HuH-7.5 (cell line): ENCODE results near the gene TNNT2.

Experiments
- DNase-seq: peaks from one replicate; pipeline ENCODE4 v3.0.0; 2011; ENCODE audit warnings: low spot score

The TNNT2 gene

DNA sequence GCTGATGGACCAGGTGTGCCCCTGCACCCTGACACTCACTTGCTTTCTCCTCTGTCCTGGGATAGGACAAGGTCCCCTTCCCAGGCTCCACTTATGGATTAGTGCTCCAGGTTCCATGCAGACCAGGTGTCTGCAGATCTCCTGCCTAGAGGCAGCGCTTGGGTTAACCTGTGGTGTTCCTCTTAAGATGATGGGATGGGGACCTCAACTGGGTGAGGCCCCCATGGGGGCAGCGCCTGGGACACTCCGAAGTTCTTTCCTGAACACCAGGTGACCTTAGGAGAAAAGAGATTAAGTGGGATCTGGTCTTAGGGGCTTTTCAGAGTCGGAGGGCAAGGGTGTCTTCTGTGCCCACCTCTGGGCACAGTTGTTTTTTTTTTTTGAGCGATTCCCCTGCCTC, 21.2 kb downstream of the TNNT2 start:
- no peak for DNase-seq

DNA sequence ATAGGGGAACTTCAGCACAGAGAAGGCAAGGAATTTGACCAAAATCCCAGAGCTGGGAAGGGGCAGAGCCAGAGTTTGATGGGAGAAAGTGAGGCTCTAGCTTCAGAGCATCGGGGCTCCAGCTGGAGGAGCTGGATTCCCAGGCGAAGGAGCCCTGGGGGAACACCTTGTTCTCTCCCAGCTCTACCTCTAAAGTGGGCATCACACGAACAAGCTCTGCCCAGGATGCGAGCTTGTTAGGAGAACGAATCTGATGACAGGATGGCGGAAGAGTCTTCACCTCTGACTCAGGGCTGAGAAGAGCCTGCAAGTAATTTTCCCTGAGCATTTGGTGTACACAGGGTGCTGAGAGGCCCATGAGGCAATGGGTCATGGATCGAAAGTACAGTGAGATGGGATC, 22.0 kb downstream of the TNNT2 start:
- DNase-seq: no peak

DNA sequence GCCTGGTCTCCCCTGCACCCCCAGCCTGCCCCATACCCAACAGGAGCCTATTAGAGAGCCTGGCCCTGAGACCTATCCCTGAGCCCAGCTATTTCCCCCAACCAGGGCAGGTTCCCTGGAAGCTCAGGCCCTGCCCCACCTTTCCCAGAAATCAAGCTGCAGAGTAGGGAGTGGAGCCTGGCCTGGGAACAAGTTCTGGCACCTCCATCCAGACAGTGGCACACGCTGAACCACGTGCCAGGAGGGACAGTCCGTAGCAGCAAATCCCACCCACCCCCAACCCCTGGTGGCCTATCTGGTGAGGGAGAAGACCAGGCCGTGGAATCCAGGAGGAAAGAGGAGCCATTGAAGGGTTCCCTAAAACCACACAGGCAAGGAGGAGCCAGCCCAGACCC, 22.6 kb downstream of the TNNT2 start:
- DNase-seq: no peak

DNA sequence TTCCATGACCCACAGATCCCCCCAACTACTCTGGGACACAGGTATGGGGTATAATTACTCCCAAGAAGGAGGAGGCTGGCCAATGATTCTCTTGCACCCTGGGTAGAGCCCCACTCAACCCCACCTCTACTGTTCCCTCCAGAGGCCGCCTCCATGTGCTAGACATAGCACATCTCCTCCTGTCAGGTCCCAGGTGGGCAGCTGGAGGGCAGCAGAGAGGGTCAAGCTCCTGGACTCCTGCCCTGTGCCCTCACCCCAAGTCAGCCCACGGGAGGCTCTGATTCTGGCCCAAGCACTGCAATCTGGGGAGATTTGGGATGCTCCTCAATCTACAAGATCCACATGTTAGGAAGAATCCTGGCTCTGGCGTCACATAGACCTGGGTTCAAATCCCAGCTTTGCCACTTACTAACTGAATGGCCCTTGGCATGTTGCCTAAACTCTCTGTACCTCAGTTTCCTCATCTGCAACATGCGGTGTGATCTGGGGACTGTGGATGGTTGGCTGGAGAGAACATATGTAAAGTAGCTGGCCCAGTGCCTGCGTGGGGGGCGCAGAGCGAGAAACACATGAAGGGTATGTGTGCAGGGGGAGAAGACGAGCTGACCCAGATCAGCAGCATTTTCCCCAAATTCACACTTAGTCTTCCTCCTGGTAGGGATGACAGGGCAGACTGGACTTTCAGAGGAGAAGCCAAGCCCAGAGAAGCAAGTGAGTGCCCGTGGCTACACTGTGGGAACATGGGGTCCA, 23.2 kb downstream of the TNNT2 start:
- no peak for DNase-seq

DNA sequence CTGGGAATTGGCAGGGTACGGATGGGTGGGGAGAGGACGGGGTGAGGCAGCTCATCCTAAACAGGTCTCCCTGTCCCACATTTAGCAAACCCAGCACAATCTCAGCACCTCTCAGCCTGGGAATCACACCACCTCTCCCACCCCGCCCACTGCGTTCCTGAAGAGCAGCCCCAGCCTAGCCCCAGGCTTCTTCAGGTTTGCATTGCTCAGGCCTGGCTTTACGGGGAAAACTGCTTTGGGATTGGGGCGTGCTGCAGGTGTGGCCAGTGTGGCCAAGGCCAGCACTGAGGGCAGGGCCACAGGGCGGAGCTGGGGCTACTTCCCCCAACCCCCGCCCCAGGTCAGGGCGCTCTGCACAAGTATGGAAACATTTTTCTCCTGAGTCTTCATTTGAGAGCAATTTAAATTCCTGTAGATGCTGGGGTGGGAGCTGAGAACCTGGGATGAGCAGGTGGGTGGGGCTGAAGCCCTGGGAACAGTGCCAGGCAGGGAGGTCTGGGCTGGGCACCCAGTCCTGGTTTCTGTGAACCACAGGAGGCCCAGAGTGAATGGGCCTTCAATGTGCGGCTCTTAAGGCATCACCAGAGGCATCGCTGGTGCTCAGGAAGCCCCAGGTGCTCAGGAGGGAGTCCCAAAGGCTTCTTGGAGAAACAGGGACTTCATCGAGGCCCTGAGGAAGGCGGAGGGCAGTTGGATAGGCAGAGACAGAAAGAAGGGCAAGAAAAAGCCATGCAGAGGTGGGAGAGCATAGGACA, 24.1 kb downstream of the TNNT2 start:
- no peak for DNase-seq

DNA sequence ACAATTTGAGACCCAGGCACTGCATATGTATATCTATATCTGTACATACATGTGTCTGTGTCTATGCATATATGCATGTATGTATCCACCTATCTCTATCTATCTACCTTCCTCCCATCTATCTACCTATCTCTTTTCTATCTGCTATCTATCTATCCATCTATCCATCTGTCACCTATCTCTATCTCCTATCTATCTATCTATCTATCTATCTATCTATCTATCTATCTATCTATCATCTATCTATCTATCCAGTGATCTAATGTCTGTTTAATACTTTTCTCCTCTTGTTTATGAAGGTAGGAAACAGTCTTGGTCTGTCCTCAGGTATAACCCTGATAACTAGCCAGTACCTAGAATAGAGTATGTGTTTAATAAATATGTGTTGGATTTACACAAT, 25.9 kb downstream of the TNNT2 start:
- no peak for DNase-seq

DNA sequence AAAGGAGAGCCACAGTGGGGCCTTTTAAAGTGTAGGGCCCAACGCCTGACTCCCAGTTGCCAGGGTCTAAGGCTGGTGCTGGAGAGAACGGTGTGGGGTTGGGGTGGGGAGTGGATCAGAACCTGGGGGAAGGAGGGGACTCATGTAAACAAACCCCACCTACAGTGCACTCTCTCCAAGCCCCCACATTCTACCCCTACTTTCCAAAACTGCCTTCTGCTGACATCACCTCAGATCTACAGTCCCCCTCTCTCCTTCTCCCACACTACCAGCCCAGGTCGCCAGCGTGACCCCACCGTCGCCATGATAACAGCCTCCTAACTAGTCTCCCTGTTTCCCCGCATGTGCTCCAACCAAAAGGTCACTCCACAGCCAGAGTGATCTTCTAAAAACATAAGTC, 26.6 kb downstream of the TNNT2 start:
- DNase-seq: no peak

DNA sequence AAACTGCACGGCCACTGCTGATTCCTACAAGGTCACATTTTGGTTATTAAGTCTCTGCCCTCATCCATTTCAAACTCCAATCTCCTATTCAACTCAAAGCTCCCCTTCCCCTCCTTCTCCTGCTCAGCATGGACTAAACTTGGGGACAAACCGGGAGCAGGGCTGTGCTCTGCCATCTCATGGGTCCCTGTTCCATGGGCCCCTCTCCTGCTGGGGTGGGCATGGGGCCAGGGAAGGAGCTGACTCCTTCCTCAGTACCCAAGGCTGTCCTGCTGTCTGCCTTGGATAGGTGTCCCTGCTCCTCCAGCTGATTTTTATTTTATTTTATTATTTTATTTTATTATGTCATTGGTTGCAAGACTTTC, 27.1 kb downstream of the TNNT2 start:
- no peak for DNase-seq

DNA sequence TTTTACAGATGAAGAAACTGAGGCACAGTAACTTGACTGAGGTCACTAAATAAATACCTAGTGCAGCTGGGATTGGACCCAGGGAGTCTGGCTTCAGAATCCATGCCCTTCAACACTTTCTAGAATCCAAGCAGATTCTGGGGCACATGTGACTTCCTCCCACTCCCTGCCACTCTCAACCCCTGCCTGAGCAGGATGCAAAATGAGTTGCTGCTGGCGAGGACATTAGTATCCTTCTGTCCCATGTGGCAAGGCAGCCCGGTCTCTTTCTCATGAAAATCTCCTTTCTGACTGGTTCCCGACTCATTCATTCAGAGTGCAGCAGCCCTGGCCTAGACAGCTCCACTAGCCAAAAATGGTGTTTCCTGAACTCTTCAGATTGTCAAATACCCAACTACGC, 28.4 kb downstream of the TNNT2 start:
- no peak for DNase-seq

DNA sequence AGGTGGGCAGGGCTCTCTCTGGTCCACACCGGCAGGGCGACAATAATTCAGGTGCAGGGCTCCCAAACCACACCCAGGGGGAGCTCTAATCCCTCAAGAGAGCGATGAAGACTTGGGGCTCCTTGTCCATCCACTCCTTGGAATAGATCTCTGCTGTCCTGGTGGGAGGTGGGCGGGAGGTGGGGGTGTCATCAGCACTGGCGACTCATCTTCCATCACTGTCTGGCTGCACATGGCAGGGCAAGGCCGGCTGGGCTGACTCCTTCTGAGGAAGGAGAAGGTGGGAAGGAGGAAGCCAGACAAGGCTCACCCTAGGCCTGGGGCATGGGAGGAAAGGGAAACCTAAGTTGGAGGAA, 29.3 kb downstream of the TNNT2 start:
- DNase-seq: peak; percentile 65

DNA sequence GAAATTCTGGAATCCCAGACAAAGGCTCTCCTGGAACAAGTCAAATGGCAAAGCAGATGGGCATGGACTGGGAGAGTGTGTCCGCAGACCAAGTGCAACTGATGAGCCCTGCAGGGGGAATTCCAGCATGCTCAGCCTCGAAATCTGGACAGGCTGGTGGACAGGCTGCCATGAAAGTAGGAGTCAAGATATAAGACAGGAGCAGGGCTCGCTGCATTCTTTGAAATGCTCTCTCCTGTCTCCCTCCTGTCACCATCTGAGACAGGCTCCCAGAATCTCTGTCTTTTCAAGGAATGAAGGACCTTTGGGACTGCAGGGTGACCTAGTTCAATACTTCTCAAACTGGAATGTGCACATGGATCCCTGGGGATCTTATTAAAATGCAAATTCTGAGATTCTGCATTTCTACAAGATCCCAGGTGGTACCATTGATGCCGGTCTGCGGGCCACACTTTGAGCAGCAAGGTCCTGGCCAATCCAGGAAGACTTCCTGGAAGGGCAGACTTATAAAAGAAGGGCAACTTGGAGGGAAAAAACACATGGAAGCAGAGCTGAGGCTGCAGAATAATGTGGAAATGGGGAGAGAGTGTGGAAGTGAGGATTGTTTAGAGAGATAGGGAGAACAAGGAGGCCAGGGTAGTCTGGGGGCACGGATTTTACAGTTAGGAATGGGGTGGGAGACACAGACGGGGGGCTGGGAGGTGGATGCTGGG, 29.8 kb downstream of the TNNT2 start:
- DNase-seq: no peak

DNA sequence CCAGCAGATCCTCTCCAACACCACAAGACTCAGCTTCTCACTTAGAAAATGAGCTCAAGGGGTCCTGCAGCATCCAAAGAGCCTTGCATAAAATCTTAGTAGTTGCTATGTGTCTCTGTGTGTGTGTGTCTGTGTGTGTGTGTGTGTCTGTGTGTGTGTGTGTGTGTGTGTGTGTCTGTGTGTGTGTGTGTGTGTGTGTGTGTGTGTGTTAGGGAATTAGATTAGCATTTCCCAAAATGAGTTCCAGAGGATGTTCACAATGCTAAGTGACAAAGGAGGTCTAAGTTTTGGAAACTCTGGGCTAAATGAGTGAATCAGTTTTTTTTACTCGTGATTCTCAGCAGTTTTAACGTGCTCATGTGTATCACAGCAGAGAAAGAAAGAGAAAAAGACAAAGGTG, 30.5 kb downstream of the TNNT2 start:
- no peak for DNase-seq

DNA sequence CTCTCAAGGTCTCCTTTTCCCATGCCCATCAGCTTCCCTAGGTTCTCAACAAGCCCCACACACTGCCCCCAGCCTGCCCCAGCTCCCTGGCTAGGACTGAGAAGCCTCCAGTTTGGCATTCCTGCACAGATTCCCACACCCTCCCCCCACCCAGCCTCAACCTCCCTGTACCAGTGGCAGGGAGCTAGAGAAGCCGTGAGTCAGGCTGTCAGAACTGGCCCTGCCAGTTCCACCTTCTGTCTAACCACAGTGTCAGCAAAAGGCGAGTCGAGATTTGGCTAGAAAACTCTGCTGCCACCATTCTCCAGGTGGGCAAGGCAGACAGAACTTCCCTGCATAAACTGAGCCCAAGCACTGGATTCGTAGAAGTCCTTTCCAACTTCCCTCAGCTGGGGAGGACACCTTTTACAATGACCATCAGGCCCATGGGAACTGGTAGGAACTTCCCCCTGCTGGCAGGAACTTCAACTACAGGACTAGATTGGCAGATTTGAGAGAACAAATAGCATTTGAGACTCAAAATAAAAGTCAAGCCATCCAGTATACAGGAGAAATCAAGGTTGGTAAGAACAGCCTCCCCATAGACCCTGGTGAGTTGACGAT, 31.0 kb downstream of the TNNT2 start:
- peak; percentile 49 for DNase-seq

DNA sequence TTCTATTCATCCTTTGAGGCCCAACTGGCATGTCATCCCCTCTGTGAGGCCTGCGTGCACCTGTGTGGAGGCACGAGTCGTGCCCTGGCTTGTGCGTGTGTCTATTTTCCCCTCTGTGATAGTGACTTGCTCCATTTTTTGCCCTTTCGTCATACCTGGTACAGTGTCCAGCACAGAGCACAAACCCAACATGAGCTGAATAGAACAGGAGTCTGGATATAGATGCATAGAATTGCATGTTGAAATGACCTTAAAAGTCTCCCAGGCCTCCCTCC, 32.5 kb downstream of the TNNT2 start:
- no peak for DNase-seq

DNA sequence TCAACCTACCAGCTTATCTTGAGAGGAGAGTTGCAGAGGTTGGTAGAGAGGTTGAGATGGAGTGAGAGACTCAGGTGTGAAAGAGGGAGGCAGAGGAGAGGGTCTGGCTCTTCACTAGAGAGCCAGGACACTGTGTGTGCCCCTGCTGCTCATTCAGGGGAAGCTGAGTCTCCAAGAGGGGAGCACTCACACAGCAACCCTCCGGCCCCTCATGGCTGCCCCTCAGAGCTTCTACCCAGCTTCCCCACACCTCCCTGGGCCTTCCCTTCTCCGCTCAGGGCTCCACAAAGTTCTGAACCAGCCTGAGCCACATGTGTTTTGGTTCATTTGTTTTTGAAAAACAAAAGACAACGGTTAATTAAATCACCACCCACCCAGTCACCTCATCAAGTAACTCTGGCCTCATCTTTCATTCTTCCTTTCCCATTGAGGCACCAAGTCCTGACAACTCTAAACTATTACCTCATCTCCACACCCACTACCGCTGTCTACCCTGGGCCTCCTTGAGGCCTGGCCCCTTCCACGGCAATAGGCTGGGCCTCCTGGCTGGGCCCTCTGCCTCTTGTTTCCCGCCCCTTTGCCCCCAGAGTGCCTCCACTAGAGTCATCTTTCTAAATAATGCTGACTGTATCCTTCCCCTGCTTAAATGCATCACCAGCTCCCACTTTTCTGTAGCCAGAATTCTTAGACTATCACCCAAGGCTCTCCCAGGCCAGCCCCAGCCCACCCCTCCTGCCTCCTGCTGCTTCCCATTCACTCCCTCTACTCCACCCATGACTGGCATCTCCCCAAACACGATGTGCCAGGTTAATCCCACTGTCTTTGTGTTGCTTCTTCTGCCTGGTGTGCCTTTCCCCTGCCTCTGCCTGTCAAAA, 33.0 kb downstream of the TNNT2 start:
- no peak for DNase-seq

DNA sequence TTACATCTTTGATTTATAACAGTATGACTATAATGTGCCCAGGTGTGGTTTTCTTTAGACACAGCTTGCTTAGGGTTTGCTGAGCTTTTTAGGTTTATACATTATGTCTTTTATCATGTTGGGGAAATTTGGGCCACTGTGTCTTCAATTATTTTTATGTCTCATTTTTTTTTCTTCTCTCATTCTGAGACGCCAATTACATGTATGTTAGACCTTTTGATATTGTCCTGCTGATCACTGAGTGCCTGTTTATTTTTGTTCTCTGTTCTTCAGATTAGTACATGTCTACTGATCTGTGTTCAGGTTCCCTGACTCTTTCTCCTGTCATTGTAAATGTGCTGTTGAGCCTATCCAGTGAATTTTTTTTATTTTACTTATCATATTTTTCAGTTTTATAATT, 36.1 kb downstream of the TNNT2 start:
- no peak for DNase-seq

DNA sequence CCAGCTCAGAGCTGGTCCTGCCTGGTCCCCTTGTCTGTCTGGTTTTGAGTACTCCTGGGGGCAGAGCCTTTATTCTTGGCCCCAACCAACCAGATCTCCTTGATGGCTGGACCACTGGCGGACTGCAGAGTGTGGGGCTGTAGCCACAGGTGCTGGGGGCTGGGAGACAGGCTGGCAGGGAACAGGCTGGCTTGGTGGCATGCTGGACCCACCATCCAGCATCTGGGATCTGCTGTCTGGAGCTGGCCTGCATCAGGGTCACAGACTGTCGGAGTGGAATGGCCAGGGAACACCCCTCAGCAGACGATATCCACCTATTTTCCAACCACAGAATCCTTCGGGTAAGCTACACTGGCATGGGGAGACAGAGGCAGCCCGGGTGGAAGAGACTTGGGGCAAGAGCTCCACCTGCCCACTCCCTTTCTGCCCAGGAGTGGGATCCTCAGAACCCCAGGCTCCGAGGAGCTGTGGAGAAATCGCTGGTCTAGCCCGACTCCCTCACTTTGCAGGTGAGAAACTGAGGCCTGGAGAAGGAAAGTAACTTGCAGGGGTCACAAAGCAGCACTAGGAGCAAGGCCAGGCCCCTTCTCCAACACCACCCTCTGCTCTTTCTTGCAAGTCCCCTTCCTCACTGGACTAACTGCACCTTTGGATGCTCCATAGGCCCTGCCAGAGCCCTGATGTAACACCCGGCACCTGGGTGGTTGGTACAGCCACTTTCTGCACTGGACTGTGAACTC, 40.6 kb downstream of the TNNT2 start:
- no peak for DNase-seq

DNA sequence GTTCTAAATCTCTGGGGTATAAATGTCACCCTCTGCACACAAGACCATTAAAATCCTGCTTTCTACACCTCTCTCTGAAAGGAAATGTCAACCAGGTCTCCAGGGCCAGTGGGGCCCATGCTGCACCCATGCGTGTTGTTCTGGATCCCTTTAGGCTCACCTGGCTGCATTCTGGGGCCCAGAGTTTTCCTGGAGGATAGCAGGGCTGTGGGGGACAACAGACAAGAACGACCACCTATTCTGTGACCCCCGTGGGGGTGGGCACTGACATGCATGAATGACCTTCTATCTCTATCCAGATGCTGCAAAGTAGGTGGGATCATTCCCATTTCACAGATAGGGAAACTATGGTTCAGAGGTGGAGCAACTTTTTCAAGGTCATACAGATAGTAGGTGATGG, 41.6 kb downstream of the TNNT2 start:
- DNase-seq: no peak

DNA sequence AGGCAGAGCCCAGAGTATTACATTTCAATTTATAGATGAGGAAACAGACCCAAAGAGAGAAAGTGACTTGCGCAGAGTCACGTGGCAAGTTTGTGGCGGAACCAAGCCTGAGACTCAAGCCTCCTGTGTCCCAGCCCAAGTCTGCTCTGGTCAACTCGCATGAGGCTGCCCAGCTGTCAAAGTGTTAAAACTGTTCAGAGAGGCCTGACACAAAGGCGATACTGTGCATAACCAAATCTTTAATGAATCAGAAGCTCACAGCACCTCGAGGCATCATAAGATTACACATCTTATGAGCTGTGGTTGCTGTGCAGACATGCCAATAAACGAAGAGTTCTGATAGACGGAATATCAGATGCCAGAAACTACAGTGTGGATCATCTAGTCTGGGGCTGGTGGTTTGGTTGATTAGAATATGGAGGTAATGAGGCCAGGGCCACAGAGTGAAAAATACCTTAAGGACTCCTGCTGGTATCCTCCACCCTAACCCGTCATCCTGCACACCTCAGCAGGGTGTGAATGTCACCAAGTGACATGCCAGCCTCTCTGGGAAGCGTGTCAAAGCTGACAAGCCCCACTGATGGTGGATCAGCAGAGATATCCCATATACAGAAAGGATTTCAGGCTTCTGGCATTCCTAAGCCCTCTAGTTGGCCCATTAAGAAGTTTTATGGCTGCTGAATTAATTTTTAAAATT, 42.2 kb downstream of the TNNT2 start:
- DNase-seq: no peak

DNA sequence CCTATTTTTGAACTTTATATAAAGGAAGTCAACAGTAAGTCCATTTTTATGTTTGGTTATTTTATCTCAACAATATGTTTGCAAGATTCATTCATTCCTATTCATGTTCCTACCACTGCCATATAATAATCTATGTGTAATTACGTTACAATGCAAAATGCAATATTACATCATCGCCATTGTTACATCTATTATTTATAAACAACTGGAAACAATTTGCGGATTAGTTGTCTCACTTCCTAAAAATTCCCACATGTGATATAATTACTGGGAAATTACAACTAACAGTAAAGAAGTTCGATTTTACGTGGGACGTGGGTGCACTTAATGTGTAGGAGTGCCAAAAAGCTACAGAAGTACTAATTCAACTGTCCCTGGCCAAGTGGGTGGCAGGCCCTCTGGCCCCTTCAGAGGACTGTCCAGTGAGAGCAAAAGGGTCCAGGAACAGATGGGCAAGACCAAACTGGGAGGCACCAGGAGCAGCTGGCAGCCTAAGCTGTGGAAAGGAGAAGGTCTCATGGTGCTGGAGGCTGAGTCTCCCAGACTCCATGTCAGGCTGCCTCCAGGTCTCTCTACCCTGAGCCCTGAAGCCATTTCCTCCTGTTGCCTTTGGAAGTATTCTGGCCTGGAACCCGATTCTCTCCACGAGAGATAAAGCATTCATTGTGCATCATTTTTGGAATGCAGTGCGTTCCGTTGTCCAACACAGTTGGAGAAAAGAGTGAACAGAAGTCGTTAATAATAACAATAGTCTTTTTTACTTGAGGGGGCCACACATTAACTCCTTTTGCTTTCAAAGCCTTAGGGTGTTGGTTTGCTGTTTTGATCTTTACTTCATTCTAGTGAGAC, 42.9 kb downstream of the TNNT2 start:
- DNase-seq: no peak
